Measurements from ENCODE around the gene ELN. TPM values are rescaled to one million over a fixed set of nuclear protein-coding genes. Genes with fewer than 3 reads are reported as not detected.
A peak's percentile ranks its signal among the peaks of the same experiment; 100 is the strongest.

The ELN gene
- total and polyA plus RNA-seq, 9 of the 15 experiments (the other 6 are each of a cell fraction or from before 2014, with no cell fraction given): 0.20 TPM; not detected in 8

DNA sequence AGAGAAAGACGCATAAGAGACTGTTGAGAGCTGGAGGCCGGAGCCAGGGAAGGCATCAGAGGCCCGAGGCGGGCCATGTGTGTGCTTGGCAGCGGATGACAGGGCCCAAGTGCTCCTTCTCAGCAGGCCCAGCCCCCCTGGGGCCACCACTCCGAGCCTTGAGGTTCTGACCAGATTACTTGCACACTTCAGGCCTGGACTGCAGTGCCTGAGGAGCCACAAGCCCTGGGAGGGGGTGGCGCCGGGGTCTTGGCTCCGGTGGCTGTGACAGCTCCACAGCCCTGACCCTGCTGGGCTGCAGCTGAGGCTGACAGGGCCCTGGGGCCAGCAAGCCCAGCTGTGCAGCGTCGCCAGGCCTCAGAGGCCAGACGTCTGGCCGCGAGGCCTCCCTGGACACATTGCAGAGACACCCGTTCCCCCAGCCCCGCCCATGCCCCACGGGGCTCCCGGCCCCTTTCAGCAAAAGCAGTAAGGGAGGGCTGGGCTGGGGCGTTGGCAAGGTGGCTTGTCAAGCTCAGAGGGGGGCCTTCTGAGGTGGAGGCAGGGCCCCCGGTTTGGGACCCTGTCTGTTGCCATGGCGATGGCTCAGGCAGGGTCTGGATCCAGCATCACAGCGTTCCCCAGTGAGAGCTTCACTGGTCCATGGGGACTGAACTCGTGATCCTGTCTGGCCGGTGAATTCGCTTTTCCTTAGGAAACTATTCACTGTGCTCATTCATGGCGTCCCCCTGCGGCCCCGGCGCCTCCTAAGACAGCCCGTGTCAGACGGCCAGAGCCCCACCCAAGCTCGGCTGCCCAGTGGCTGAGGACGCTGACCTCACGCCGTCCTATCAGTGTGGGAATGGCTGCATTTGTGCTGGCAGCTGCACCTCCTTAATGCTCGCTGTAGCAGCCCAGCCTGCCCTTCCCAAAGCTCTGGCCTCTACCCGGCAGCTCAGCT is 5.7 kb downstream of the ELN start:
- no peaks in the 10 kb centered on the region for H3K9me3 ChIP-seq (replicated peaks; ENCODE audit: control insufficient read depth, insufficient read depth, low read depth, low read length)
- peaks cover 8% of the 10 kb centered on the region for H4K20me1 ChIP-seq (replicated peaks; ENCODE audit: control insufficient read depth, insufficient read depth, low read length)
- peaks cover 0 to 11% of the 10 kb centered on the region in 2 experiments; a peak in 2 of 5 replicates for H3K4me1 ChIP-seq (replicated peaks in 1 of 2; ENCODE audit: control insufficient read depth in 2 of 2, insufficient read depth in 2 of 2, low read length in 2 of 2)
- no peak overlapping the region for H3K4me3 ChIP-seq
- no peaks in the 10 kb centered on the region for H3K36me3 ChIP-seq (ENCODE audit: control insufficient read depth, insufficient read depth, low read length)
- TF ChIP-seq, protein P1, sequence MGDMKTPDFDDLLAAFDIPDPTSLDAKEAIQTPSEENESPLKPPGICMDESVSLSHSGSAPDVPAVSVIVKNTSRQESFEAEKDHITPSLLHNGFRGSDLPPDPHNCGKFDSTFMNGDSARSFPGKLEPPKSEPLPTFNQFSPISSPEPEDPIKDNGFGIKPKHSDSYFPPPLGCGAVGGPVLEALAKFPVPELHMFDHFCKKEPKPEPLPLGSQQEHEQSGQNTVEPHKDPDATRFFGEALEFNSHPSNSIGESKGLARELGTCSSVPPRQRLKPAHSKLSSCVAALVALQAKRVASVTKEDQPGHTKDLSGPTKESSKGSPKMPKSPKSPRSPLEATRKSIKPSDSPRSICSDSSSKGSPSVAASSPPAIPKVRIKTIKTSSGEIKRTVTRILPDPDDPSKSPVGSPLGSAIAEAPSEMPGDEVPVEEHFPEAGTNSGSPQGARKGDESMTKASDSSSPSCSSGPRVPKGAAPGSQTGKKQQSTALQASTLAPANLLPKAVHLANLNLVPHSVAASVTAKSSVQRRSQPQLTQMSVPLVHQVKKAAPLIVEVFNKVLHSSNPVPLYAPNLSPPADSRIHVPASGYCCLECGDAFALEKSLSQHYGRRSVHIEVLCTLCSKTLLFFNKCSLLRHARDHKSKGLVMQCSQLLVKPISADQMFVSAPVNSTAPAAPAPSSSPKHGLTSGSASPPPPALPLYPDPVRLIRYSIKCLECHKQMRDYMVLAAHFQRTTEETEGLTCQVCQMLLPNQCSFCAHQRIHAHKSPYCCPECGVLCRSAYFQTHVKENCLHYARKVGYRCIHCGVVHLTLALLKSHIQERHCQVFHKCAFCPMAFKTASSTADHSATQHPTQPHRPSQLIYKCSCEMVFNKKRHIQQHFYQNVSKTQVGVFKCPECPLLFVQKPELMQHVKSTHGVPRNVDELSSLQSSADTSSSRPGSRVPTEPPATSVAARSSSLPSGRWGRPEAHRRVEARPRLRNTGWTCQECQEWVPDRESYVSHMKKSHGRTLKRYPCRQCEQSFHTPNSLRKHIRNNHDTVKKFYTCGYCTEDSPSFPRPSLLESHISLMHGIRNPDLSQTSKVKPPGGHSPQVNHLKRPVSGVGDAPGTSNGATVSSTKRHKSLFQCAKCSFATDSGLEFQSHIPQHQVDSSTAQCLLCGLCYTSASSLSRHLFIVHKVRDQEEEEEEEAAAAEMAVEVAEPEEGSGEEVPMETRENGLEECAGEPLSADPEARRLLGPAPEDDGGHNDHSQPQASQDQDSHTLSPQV (IDR thresholded peaks at IDR 0.05): no peak
- no peak for TF ChIP-seq TEAD2 (tag; IDR thresholded peaks at IDR 0.05)
- TF ChIP-seq, protein P2, sequence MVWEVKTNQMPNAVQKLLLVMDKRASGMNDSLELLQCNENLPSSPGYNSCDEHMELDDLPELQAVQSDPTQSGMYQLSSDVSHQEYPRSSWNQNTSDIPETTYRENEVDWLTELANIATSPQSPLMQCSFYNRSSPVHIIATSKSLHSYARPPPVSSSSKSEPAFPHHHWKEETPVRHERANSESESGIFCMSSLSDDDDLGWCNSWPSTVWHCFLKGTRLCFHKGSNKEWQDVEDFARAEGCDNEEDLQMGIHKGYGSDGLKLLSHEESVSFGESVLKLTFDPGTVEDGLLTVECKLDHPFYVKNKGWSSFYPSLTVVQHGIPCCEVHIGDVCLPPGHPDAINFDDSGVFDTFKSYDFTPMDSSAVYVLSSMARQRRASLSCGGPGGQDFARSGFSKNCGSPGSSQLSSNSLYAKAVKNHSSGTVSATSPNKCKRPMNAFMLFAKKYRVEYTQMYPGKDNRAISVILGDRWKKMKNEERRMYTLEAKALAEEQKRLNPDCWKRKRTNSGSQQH (CRISPR knock-in tag; IDR thresholded peaks at IDR 0.05): no peak
- TF ChIP-seq MTA3 (IDR thresholded peaks at IDR 0.05; ENCODE audit: borderline replicate concordance): no peak
- peak; percentile 87 for TF ChIP-seq RFX1 (IDR thresholded peaks at IDR 0.05)
- no peak for TF ChIP-seq HNRNPL (IDR thresholded peaks at IDR 0.05; ENCODE audit: low read depth, low read length)
- no peak for TF ChIP-seq DNMT1 (IDR thresholded peaks at IDR 0.05)
- DNase-seq (ENCODE audit: extremely low read depth in 1 of 4, low spot score in 3 of 4) (peak; percentile 45 to 68 (median 60)), FAIRE-seq (no peak), ATAC-seq (peak; percentile 80)
- peaks cover 53 to 82% of the 10 kb centered on the region in 2 experiments for H3K27me3 ChIP-seq (ENCODE audit: control insufficient read depth in 2 of 2, insufficient read depth in 2 of 2, low read length in 2 of 2)
- 9% methylated on average over 37 of the region's 37 CpGs for WGBS (ENCODE audit: insufficient coverage, low coverage, missing lambda C conversion rate)
- ChIA-PET POLR2A (interaction anchor here (0.6 kb wide), 1 partner anchor 169 kb away, joined by 3 read pairs; no protein-coding TSS in a partner anchor), CTCF (ENCODE audit: low intra/inter-chr PET ratio) (interaction anchor here (0.6 kb wide), 1 partner anchor 427 kb away, joined by 4 read pairs; no protein-coding TSS in a partner anchor)
- no TSS peak for BruUV-seq (replicated peaks)
- H2AFZ ChIP-seq (ENCODE audit: low read depth, low read length): no peak overlapping the region
- in situ Hi-C loops (cut with MboI): no loop called here
- no peaks in the 10 kb centered on the region for H3K79me2 ChIP-seq (ENCODE audit: control insufficient read depth, insufficient read depth, low read length)
- no peaks in the 10 kb centered on the region for H3K9me1 ChIP-seq (ENCODE audit: control insufficient read depth, insufficient read depth, low read length)
- peak overlapping the region in 1 of 2 experiments; percentile 80; a peak in 2 of 4 replicates for H3K9ac ChIP-seq (ENCODE audit: insufficient read depth in 1 of 2, low read depth in 2 of 2, low read length in 2 of 2)
- intact Hi-C loops (cut with micrococcal nuclease): no loop called here
- no peak overlapping the region for H3K27ac ChIP-seq (ENCODE audit: extremely low read depth, low read depth, low read length)
- peak overlapping the region; percentile 32; the same call in 1 of the 2 replicates for H3K4me2 ChIP-seq (ENCODE audit: insufficient read depth, low read length)
